ENCODE measurements around the gene CABCOCO1. TPM values are rescaled to one million over a fixed set of nuclear protein-coding genes. Genes with fewer than 3 reads are reported as not detected.

Gene CABCOCO1
- total RNA-seq, 2 experiments from 2014 or later = not detected

DNA sequence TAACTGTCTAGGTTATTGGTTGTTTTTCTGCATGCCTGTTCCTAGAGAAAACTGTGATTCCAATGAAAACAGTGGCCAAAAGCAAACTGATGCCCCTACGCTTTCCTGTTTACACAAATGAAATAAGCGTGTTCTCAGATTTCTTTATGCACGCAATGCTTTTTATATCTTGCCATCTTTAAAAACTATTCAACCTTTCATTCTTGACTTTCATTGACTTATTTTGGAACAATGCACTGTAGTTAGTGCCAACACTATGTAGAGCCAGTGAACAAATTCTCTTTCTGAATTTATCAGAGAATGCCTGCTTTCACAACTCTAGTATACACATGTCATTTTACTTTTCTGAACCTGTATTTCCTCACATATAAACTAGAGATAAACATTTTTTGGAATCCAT lies 86.6 kb downstream of the CABCOCO1 start:
- H3K9me3 Mint-ChIP-seq (ENCODE audit: low read depth) = peaks cover 2% of the 10 kb centered on the region
- ATAC-seq (no peak), DNase-seq (no peak)
- CTCF ChIA-PET = interaction anchor here (1.2 to 3.4 kb wide), 5 partner anchors 8 to 189 kb away, joined by 3 to 27 read pairs (median 3); no protein-coding TSS in a partner anchor
- intact Hi-C loops (cut with DNase I, micrococcal nuclease) = loop anchor here in 1 of 2 experiments (10.0 kb wide), 1 partner anchor 676 kb away; no protein-coding TSS in a partner anchor
- POLR2A ChIA-PET = interaction anchor here (0.6 kb wide), 1 partner anchor 15 kb away, joined by 3 read pairs; no protein-coding TSS in a partner anchor
- H3K4me3 Mint-ChIP-seq = no peak overlapping the region
- no peak overlapping the region for H3K27ac Mint-ChIP-seq
- H3K27me3 Mint-ChIP-seq = no peaks in the 10 kb centered on the region
- H3K4me1 Mint-ChIP-seq = peaks cover 27% of the 10 kb centered on the region
- H3K36me3 Mint-ChIP-seq (ENCODE audit: low read depth) = no peaks in the 10 kb centered on the region

DNA sequence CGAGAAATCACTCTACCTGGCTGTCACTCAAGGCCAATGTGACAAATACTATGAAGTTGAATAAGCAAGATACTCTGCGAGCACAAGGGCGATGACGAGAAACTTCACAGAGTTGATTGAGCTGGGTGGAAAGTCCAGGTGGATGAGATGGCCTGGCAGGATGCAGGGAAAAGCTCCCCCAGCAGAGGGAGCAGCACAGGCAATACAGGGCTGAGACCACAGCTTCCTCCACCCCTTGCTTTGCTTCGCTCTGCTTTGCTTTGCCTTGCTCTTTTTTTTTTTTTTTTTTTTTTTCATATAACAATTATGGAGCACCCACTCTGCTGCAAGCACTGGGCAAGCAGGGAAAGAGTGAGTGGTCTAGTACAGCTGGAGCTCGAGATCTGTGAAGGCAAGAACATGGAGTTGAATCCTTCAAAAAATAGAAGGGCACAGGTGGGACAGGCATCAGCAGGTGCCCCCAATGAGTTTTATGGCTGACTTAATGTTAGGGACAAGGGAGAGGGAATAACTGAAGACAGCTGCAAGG lies 88.3 kb downstream of the CABCOCO1 start:
- H3K27me3 Mint-ChIP-seq = no peaks in the 10 kb centered on the region
- H3K36me3 Mint-ChIP-seq (ENCODE audit: low read depth) = no peaks in the 10 kb centered on the region
- intact Hi-C loops (cut with DNase I, micrococcal nuclease) = loop anchor here (1.0 to 10.0 kb wide), 9 partner anchors 84 to 496 kb away; no protein-coding TSS in a partner anchor
- peak; percentile 81 for DNase-seq
- ATAC-seq = peak; percentile 91
- peak overlapping the region; percentile 51 for H3K27ac Mint-ChIP-seq
- ChIA-PET CTCF (interaction anchor here (0.6 to 3.4 kb wide), 18 partner anchors 10 to 514 kb away, joined by 3 to 27 read pairs (median 5); no protein-coding TSS in a partner anchor), POLR2A (interaction anchor here (0.6 kb wide), 3 partner anchors 295 to 336 kb away, joined by 3 to 6 read pairs (median 4); no protein-coding TSS in a partner anchor)
- peaks cover 33% of the 10 kb centered on the region for H3K4me1 Mint-ChIP-seq
- H3K9me3 Mint-ChIP-seq (ENCODE audit: low read depth) = no peaks in the 10 kb centered on the region
- no peak overlapping the region for H3K4me3 Mint-ChIP-seq

DNA sequence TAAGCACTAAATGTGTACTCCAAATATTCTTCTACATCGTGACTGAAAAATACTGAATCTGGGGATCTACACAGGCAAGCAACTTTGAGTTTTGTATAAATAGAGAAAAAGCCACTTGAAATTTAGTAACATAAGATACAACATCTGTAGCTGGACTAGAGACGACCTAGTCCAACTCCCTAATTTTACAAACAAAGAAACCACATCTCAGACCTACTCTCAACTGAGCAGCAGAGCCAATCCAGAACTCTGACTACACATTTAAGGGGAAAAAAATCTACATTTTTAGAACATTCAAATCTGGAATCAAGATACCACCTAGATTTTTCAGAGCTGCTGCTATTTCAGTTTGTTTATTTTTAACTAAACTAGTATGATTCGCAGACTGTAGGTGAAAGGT lies 88.9 kb downstream of the CABCOCO1 start:
- H3K9me3 Mint-ChIP-seq (ENCODE audit: low read depth) = no peaks in the 10 kb centered on the region
- ChIA-PET CTCF (interaction anchor here (0.8 to 3.4 kb wide), 14 partner anchors 10 to 514 kb away, joined by 3 to 27 read pairs (median 6); no protein-coding TSS in a partner anchor), POLR2A (no interaction called here)
- H3K27me3 Mint-ChIP-seq = no peaks in the 10 kb centered on the region
- DNase-seq = no peak
- intact Hi-C loops (cut with DNase I, micrococcal nuclease) = loop anchor here (1.0 to 10.0 kb wide), 9 partner anchors 83 to 496 kb away; no protein-coding TSS in a partner anchor
- no peak overlapping the region for H3K4me3 Mint-ChIP-seq
- H3K36me3 Mint-ChIP-seq (ENCODE audit: low read depth) = no peaks in the 10 kb centered on the region
- peaks cover 33% of the 10 kb centered on the region for H3K4me1 Mint-ChIP-seq
- no peak overlapping the region for H3K27ac Mint-ChIP-seq
- ATAC-seq = peak; percentile 20

DNA sequence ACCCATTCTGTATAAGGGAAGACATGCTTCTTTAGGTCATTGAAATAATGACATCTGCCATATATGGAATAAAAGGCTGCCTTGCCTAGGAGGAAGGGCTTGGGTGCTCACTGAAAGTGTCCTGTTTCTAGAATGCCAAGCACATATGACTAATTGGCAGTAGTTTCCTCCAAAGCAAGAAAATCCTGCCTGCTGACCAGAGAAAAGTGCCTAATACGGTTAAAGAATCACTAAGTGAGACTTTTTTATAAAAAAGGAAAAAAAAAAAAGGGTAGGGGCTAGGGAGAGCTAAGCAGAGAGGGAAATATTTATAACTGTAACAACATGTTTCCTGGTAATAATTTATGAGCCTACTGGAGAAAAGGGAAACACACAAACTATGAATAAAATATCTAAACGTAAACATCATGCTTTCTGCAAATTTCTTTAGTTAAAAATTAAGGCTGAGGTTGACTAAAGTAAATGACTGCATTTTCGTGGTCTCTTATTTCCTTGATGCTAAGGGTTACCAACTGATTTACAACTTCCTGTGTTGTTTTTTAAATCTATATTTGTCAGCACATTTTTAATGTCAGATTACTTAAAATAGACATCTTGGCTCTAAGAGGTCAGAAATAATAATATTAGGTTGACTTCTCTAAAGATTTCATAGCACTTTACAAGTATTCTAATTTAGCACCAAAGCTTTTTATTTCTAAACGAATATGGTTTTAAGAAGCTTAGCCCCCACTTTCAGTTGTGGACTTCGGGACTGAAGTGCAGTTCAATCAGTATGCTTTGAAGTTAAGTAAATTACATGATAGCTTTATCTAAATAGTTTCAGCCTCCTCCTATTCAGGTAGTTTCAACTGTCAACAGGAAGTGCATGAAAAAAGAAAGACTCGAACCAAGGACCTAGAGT lies 89.6 kb downstream of the CABCOCO1 start:
- intact Hi-C loops (cut with DNase I, micrococcal nuclease) = loop anchor here (2.0 to 10.0 kb wide), 6 partner anchors 32 to 495 kb away; no protein-coding TSS in a partner anchor
- ATAC-seq (peak; percentile 40), DNase-seq (no peak)
- Mint-ChIP-seq H3K36me3 (ENCODE audit: low read depth) (no peaks in the 10 kb centered on the region), H3K27ac (peak overlapping the region; percentile 44), H3K9me3 (ENCODE audit: low read depth) (no peaks in the 10 kb centered on the region), H3K4me3 (no peak overlapping the region), H3K27me3 (no peaks in the 10 kb centered on the region), H3K4me1 (peaks cover 33% of the 10 kb centered on the region)
- POLR2A ChIA-PET = no interaction called here
- CTCF ChIA-PET = interaction anchor here (0.7 to 3.4 kb wide), 16 partner anchors 8 to 493 kb away, joined by 3 to 27 read pairs (median 4); no protein-coding TSS in a partner anchor

DNA sequence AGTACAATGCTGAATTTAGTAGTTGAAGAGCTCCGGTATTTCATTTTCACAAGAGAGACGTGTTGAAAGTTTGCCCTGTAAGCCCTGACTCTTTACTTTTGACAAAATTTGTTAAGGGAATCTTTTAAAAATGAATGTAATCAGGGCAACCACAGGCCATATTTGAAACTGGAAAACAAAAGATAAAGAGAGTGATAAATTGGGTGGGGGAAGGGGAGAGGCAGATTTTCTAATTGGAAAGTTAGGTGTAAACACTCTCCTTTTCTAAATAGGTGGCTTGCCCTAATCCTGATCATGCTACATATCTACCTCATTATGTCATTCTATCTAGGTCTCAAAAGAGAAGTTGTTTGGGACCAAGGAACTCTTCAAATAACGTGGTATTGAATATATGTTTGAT lies 90.7 kb downstream of the CABCOCO1 start:
- Mint-ChIP-seq H3K27me3 (no peaks in the 10 kb centered on the region), H3K4me3 (no peak overlapping the region), H3K27ac (no peak overlapping the region), H3K36me3 (ENCODE audit: low read depth) (no peaks in the 10 kb centered on the region), H3K9me3 (ENCODE audit: low read depth) (no peaks in the 10 kb centered on the region), H3K4me1 (peaks cover 37% of the 10 kb centered on the region)
- intact Hi-C loops (cut with DNase I, micrococcal nuclease) = loop anchor here (2.0 to 10.0 kb wide), 6 partner anchors 31 to 494 kb away; no protein-coding TSS in a partner anchor
- POLR2A ChIA-PET = no interaction called here
- CTCF ChIA-PET = interaction anchor here (0.8 to 1.5 kb wide), 4 partner anchors 12 to 448 kb away, joined by 3 to 5 read pairs (median 4); no protein-coding TSS in a partner anchor
- DNase-seq (no peak), ATAC-seq (no peak)

DNA sequence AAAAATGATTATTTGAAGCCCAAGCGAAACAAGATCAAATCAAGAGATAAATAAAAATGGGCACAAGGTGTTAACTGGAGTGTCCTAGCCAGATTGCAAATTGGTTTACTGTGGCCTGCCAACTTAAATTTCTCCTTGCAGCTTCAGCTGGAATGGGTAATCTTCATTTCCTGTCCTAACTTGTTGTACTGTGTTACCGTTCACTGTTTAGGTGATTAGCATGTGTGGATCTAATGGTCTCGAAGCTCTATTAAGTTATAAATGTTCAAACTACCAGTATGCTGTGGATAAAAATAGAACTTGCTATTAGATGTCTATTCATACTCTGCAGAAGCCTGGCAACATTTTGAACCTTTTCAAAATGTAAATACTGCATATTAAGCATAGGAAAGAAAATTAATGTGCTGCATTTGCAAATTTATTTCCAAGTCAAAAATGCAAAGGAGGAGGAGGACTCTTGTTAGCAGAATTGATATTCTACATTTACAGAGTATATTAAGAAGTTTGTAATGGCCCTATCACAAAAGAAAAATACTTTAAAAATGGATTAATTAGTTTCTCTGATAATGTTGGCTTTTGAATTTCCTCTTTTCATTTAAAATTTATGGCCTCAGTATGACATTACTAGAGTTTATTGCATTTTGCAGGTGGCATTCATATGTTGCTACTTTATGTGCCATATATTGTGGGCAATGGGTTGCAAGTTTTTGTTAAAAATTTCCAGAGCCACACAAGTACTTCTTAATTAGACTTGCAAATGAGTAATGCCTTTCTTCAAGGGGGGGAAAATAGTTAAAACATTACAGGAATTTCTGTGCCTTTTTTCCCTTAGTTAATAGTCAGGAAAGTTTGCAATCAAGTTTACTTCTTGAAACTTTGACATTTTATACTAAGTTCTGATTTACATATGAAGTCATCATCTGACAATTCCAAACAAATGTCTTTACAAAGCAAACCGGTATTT lies 92.1 kb downstream of the CABCOCO1 start:
- no peaks in the 10 kb centered on the region for H3K36me3 Mint-ChIP-seq (ENCODE audit: low read depth)
- no peak overlapping the region for H3K27ac Mint-ChIP-seq
- peaks cover 4% of the 10 kb centered on the region for H3K9me3 Mint-ChIP-seq (ENCODE audit: low read depth)
- ATAC-seq (no peak), DNase-seq (no peak)
- H3K27me3 Mint-ChIP-seq = no peaks in the 10 kb centered on the region
- H3K4me1 Mint-ChIP-seq = peaks cover 37% of the 10 kb centered on the region
- H3K4me3 Mint-ChIP-seq = no peak overlapping the region
- POLR2A ChIA-PET = no interaction called here
- CTCF ChIA-PET = interaction anchor here (0.7 kb wide), 1 partner anchor 448 kb away, joined by 3 read pairs; no protein-coding TSS in a partner anchor
- intact Hi-C loops (cut with DNase I, micrococcal nuclease) = loop anchor here (5.0 to 10.0 kb wide), 5 partner anchors 127 to 492 kb away; no protein-coding TSS in a partner anchor

DNA sequence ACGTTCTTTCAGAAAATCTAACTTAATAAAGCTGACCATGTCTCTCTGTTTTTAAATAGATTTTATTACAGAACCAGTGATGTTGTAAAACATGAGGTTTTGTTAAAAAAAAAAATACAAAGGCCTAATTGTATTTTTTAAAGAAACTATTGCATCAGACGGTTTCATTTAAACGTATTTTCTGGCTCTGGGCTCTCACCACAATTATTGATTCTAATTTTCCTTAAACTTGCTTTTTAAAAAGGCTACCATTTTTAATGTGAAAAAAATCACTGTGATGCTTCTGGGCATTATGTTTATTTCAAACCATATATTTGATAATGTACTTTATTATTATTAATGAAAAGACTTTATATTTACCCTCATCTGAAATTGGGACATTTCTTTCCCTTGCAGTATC lies 94.3 kb downstream of the CABCOCO1 start:
- H3K27ac Mint-ChIP-seq = no peak overlapping the region
- DNase-seq (no peak), ATAC-seq (no peak)
- H3K9me3 Mint-ChIP-seq (ENCODE audit: low read depth) = peaks cover 4% of the 10 kb centered on the region
- H3K4me1 Mint-ChIP-seq = peaks cover 35% of the 10 kb centered on the region
- no peaks in the 10 kb centered on the region for H3K36me3 Mint-ChIP-seq (ENCODE audit: low read depth)
- CTCF ChIA-PET = interaction anchor here (0.8 kb wide), 1 partner anchor 159 kb away, joined by 3 read pairs; no protein-coding TSS in a partner anchor
- H3K27me3 Mint-ChIP-seq = no peaks in the 10 kb centered on the region
- POLR2A ChIA-PET = no interaction called here
- H3K4me3 Mint-ChIP-seq = no peak overlapping the region
- intact Hi-C loops (cut with DNase I, micrococcal nuclease) = loop anchor here in 1 of 2 experiments (10.0 kb wide), 1 partner anchor 268 kb away; no protein-coding TSS in a partner anchor

DNA sequence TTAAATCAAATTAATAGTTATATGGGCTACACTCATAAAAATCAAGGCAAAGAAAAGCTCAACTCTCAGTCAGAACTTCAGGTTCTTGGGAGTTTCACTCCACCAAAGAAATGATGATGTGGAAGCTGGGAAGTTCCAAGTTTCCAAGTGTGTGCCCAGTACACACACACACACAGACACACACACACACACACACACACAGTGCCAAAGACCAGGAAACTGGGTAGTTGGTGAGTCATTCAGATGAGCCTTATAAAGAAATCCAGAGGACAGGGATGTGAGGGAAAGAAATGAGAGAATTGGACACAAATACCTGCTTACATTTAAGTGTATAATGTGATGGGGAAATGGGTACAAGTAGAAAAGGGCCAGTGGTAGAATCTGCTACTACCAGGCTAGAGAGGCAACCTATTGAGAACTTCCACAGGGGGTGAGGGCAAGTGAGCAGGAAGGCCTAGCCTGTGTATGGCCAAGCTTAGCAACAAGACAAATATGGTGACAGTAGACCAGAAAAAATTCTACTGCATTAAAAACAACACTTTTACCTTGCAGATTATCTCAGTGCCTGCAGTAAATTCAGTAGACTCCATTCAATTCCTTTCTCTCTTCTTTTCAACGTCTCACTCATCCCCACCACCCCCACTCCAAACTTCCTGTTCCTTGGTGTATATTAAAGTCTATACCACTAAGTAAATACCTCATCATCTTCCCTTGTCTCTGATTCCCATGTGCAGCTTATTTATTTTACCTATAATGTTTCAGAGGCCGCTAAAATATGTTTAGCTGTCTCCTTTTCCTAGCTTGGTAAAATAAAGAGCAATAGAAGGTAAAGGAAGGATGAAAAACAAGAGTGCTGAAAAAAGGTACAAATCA lies 95.0 kb downstream of the CABCOCO1 start:
- H3K4me1 Mint-ChIP-seq = peaks cover 29% of the 10 kb centered on the region
- no peak for ATAC-seq
- ChIA-PET CTCF (interaction anchor here (0.8 to 0.9 kb wide), 2 partner anchors 159 to 487 kb away, joined by 3 read pairs; no protein-coding TSS in a partner anchor), POLR2A (no interaction called here)
- no peaks in the 10 kb centered on the region for H3K36me3 Mint-ChIP-seq (ENCODE audit: low read depth)
- intact Hi-C loops (cut with DNase I, micrococcal nuclease) = loop anchor here in 1 of 2 experiments (10.0 kb wide), 1 partner anchor 267 kb away; no protein-coding TSS in a partner anchor
- DNase-seq = no peak
- H3K4me3 Mint-ChIP-seq = no peak overlapping the region
- no peaks in the 10 kb centered on the region for H3K27me3 Mint-ChIP-seq
- H3K27ac Mint-ChIP-seq = no peak overlapping the region
- H3K9me3 Mint-ChIP-seq (ENCODE audit: low read depth) = peaks cover 4% of the 10 kb centered on the region

DNA sequence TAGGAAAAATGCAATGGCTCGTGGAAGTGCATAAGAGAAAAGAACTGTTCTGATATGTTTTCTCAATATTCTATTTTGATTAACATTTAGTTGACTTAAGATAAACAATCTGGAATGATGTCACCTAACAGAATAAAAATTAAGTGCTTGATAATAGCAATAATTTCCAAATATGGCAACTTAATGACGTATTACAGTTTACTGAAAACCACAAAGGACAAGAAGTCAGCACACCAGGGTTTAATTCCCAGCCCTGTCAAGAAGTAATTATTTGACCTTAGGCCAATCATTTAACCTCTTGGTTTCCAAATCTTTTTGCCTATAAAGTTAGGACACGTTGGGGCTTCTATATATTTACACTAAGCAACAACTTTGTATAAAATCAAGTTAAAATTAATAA lies 95.7 kb downstream of the CABCOCO1 start:
- ChIA-PET POLR2A (no interaction called here), CTCF (interaction anchor here (0.9 kb wide), 1 partner anchor 487 kb away, joined by 3 read pairs; no protein-coding TSS in a partner anchor)
- intact Hi-C loops (cut with DNase I, micrococcal nuclease) = loop anchor here in 1 of 2 experiments (10.0 kb wide), 1 partner anchor 266 kb away; no protein-coding TSS in a partner anchor
- Mint-ChIP-seq H3K27ac (no peak overlapping the region), H3K36me3 (ENCODE audit: low read depth) (no peaks in the 10 kb centered on the region), H3K4me1 (peaks cover 28% of the 10 kb centered on the region), H3K27me3 (no peaks in the 10 kb centered on the region), H3K9me3 (ENCODE audit: low read depth) (peaks cover 4% of the 10 kb centered on the region), H3K4me3 (no peak overlapping the region)
- no peak for DNase-seq
- ATAC-seq = no peak

All from activated CD4-positive, alpha-beta T cell treated with anti-CD3 and anti-CD28 coated beads for 36 hours (primary cell).